ENCODE data around the gene NUMA1.

GRCh38 chr11:72058416-72059034 lies 21.8 kb downstream of the NUMA1 start:
- TF ChIP-seq, protein P1, sequence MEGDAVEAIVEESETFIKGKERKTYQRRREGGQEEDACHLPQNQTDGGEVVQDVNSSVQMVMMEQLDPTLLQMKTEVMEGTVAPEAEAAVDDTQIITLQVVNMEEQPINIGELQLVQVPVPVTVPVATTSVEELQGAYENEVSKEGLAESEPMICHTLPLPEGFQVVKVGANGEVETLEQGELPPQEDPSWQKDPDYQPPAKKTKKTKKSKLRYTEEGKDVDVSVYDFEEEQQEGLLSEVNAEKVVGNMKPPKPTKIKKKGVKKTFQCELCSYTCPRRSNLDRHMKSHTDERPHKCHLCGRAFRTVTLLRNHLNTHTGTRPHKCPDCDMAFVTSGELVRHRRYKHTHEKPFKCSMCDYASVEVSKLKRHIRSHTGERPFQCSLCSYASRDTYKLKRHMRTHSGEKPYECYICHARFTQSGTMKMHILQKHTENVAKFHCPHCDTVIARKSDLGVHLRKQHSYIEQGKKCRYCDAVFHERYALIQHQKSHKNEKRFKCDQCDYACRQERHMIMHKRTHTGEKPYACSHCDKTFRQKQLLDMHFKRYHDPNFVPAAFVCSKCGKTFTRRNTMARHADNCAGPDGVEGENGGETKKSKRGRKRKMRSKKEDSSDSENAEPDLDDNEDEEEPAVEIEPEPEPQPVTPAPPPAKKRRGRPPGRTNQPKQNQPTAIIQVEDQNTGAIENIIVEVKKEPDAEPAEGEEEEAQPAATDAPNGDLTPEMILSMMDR (IDR thresholded peaks at IDR 0.05 in 4 of 5, conservative IDR thresholded peaks at IDR 0.05 in 1 of 5), result no peak
- TF ChIP-seq POLR2A (IDR thresholded peaks at IDR 0.05), result no peak

Data from gastrocnemius medialis (tissue), 4 donors.